H9 (cell line): ENCODE data around the gene PRPF18. TPM values are rescaled to one million over a fixed set of nuclear protein-coding genes. Genes with fewer than 3 reads are reported as not detected.

ENCODE experiments used
- DNase-seq: peaks from one replicate; pipeline ENCODE4 v3.0.0-alpha.2; 2017
- H2AFZ ChIP-seq: one replicate; pipeline ENCODE4 v1.6.1; 2013; ENCODE audit warnings: mild to moderate bottlenecking, low read length, control low read depth, moderate library complexity
- H2AK5ac ChIP-seq: 2 replicates; pipeline ENCODE4 v1.6.1; 2013; ENCODE audit warnings: low read length, control low read depth, mixed read lengths; ENCODE audit not compliant: insufficient read length
- H2BK120ac ChIP-seq: one replicate; pipeline ENCODE4 v1.6.1; 2013; ENCODE audit warnings: low read depth, mild to moderate bottlenecking, low read length, control low read depth, inconsistent platforms; ENCODE audit not compliant: poor library complexity, severe bottlenecking
- H2BK12ac ChIP-seq: 2 replicates; pipeline ENCODE4 v1.6.1; 2013; ENCODE audit warnings: low read length, control low read depth, mixed read lengths, low read depth; ENCODE audit not compliant: insufficient read length
- H2BK15ac ChIP-seq: 2 replicates; pipeline ENCODE4 v1.6.1; 2013; ENCODE audit warnings: low read depth, low read length, control low read depth
- H2BK20ac ChIP-seq: one replicate; pipeline ENCODE4 v1.6.1; 2013; ENCODE audit warnings: low read depth, mild to moderate bottlenecking, low read length, control low read depth, inconsistent platforms; ENCODE audit not compliant: poor library complexity, severe bottlenecking
- H2BK5ac ChIP-seq: 2 replicates; pipeline ENCODE4 v1.6.1; 2013; ENCODE audit warnings: low read length, control low read depth, mixed read lengths; ENCODE audit not compliant: insufficient read length
- H3K14ac ChIP-seq: 2 replicates; pipeline ENCODE4 v1.6.1; 2013; ENCODE audit warnings: low read length, control low read depth; ENCODE audit not compliant: insufficient read depth
- H3K18ac ChIP-seq: 2 replicates; pipeline ENCODE4 v1.6.1; 2013; ENCODE audit warnings: low read depth, mild to moderate bottlenecking, mixed read lengths, low read length, control low read depth; ENCODE audit not compliant: insufficient read length
- H3K23ac ChIP-seq: 2 replicates; pipeline ENCODE4 v1.6.1; 2013; ENCODE audit warnings: low read length, control low read depth, mixed read lengths, low read depth; ENCODE audit not compliant: insufficient read length
- H3K23me2 ChIP-seq: 2 replicates; pipeline ENCODE4 v1.6.1; 2013; ENCODE audit warnings: low read depth, mild to moderate bottlenecking, mixed read lengths, low read length, control low read depth; ENCODE audit not compliant: insufficient read length, poor library complexity, severe bottlenecking
- H3K27ac ChIP-seq: 2 replicates; pipeline ENCODE4 v1.5.1; 2013; ENCODE audit warnings: low read length, control low read depth, mixed read lengths, low read depth; ENCODE audit not compliant: insufficient read length
- H3K27me3 ChIP-seq: 2 replicates; pipeline ENCODE4 v1.6.1; 2013; ENCODE audit warnings: low read length, control low read depth, inconsistent platforms; ENCODE audit not compliant: insufficient read depth
- H3K4ac ChIP-seq: 2 replicates; pipeline ENCODE4 v1.6.1; 2013; ENCODE audit warnings: low read depth, mild to moderate bottlenecking, control low read depth, inconsistent platforms, low read length, moderate library complexity
- H3K4me1 ChIP-seq: 2 replicates; pipeline ENCODE4 v1.6.1; 2013; ENCODE audit warnings: low read length, control low read depth, inconsistent platforms; ENCODE audit not compliant: insufficient read depth
- H3K4me2 ChIP-seq: 2 replicates; pipeline ENCODE4 v1.6.1; 2013; ENCODE audit warnings: low read length, control low read depth, mixed read lengths; ENCODE audit not compliant: insufficient read length, insufficient read depth
- H3K56ac ChIP-seq: 2 replicates; pipeline ENCODE4 v1.6.1; 2013; ENCODE audit warnings: low read depth, mild to moderate bottlenecking, mixed read lengths, low read length, control low read depth; ENCODE audit not compliant: insufficient read length
- H3K79me1 ChIP-seq: 2 replicates; pipeline ENCODE4 v1.6.1; 2013; ENCODE audit warnings: low read depth, mild to moderate bottlenecking, moderate library complexity, low read length, control low read depth, inconsistent platforms; ENCODE audit not compliant: insufficient read depth, poor library complexity, severe bottlenecking
- H3K79me2 ChIP-seq: 2 replicates; pipeline ENCODE4 v1.6.1; 2013; ENCODE audit warnings: low read length, control low read depth, inconsistent platforms; ENCODE audit not compliant: insufficient read depth
- H3K9ac ChIP-seq: 2 replicates; pipeline ENCODE4 v1.6.1; 2013; ENCODE audit warnings: low read length, control low read depth, mixed read lengths; ENCODE audit not compliant: insufficient read length; ENCODE audit errors: extremely low read depth
- H3K9me3 ChIP-seq: one replicate; pipeline ENCODE4 v1.6.1; 2013; ENCODE audit warnings: low read depth, low read length, inconsistent platforms; ENCODE audit not compliant: control insufficient read depth
- H3T11ph ChIP-seq: one replicate; pipeline ENCODE4 v1.6.1; 2013; ENCODE audit warnings: mild to moderate bottlenecking, low read length, control low read depth, inconsistent platforms
- H4K20me1 ChIP-seq: one replicate; pipeline ENCODE4 v1.6.1; 2013; ENCODE audit not compliant: control insufficient read depth, insufficient read length, insufficient read depth
- H4K5ac ChIP-seq: 2 replicates; pipeline ENCODE4 v1.6.1; 2013; ENCODE audit warnings: low read depth, mild to moderate bottlenecking, mixed read lengths, low read length, control low read depth; ENCODE audit not compliant: insufficient read length
- H4K8ac ChIP-seq: replicated peaks from 2 replicates; pipeline ENCODE4 v1.6.1; 2013; ENCODE audit warnings: low read length, control low read depth, mixed read lengths, low read depth; ENCODE audit not compliant: insufficient read length
- H4K91ac ChIP-seq: 2 replicates; pipeline ENCODE4 v1.6.1; 2013; ENCODE audit warnings: low read depth, mild to moderate bottlenecking, moderate library complexity, mixed read lengths, low read length, control low read depth; ENCODE audit not compliant: insufficient read length
- H3K27ac Mint-ChIP-seq, 3 experiments: 2 replicates in 2 of 3; 3 replicates in 1 of 3; pipeline ENCODE4 v1.8.0; 2020 to 2021; ENCODE audit warnings: mixed read lengths in 3 of 3, mild to moderate bottlenecking in 1 of 3, moderate library complexity in 1 of 3
- H3K27me3 Mint-ChIP-seq: 2 replicates; pipeline ENCODE4 v1.8.0; 2021; ENCODE audit warnings: low read depth, mild to moderate bottlenecking, moderate library complexity, mixed read lengths
- H3K36me3 Mint-ChIP-seq, 3 experiments: 2 replicates in 2 of 3; 3 replicates in 1 of 3; pipeline ENCODE4 v1.8.0; 2020 to 2021; ENCODE audit warnings: low read depth in 3 of 3, mixed read lengths in 3 of 3; ENCODE audit not compliant: insufficient read depth in 1 of 3
- H3K4me1 Mint-ChIP-seq, 2 experiments: 2 replicates each; pipeline ENCODE4 v1.8.0; 2020; ENCODE audit warnings: mixed read lengths in 2 of 2
- H3K4me3 Mint-ChIP-seq, 2 experiments: 2 replicates in 1 of 2; 3 replicates in 1 of 2; pipeline ENCODE4 v1.8.0; 2020 to 2021; ENCODE audit warnings: mild to moderate bottlenecking in 2 of 2, mixed read lengths in 2 of 2, moderate library complexity in 1 of 2
- H3K9me3 Mint-ChIP-seq, 2 experiments: 2 replicates in 1 of 2; 3 replicates in 1 of 2; pipeline ENCODE4 v1.8.0; 2020; ENCODE audit warnings: mild to moderate bottlenecking in 2 of 2, mixed read lengths in 2 of 2, moderate library complexity in 1 of 2
- total RNA-seq: library from RNA; stranded (reverse); gene quantifications from 2 replicates; pipeline ENCODE4 v1.2.1, GENCODE V29; 2021
- TF ChIP-seq, protein P1 (sequence below): fragments of 200-600 bp; sonication (generic); conservative IDR thresholded peaks from 3 replicates; pipeline ENCODE4 v1.8.0; 2021; ENCODE audit warnings: antibody characterized with exemption, mild to moderate bottlenecking

The PRPF18 gene
- total RNA-seq, 1 experiment from 2014 or later: 17.1 TPM

DNA sequence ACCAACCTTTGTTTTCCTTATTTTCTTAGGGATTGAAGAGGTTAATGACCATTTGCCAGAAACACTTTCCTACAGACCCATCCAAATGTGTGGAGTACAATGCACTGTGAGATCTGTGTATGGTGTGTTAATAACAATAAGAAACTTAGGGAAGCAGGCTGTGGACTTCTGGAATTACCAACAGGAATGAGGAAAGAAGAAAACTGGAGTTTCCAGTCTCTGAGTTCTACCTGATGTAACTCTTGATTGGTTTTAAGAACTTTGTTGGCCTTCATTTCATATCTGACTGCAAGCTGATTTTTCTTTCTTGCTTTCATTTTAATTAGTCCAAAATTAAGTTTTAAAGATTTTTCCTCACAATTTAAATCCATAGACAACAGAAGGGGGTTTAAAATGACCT, 43.5 kb downstream of the PRPF18 start:
- Histone ChIP-seq H3K4me2 (no peak overlapping the region), H3K14ac (no peak overlapping the region), H2BK12ac (no peak overlapping the region), H2BK5ac (no peak overlapping the region), H3K27me3 (no peaks in the 10 kb centered on the region), H3K18ac (no peak overlapping the region), H3K23me2 (no peaks in the 10 kb centered on the region), H4K20me1 (no peaks in the 10 kb centered on the region), H2AK5ac (no peak overlapping the region), H3K79me1 (no peaks in the 10 kb centered on the region), H3K56ac (no peak overlapping the region), H3K79me2 (no peaks in the 10 kb centered on the region), H3K23ac (no peak overlapping the region), H4K8ac (no peak overlapping the region), H2BK20ac (no peak overlapping the region), H3K27ac (no peak overlapping the region), H3K9ac (no peak overlapping the region), H4K91ac (no peak overlapping the region), H4K5ac (no peak overlapping the region), H2BK15ac (no peak overlapping the region), H3T11ph (no peak overlapping the region), H2AFZ (no peak overlapping the region), H3K9me3 (no peaks in the 10 kb centered on the region), H3K4ac (no peak overlapping the region), H3K4me1 (peaks cover 5% of the 10 kb centered on the region), H2BK120ac (no peak overlapping the region)
- Mint-ChIP-seq H3K27ac (no peak overlapping the region), H3K9me3 (no peaks in the 10 kb centered on the region; a peak in 1 of 5 replicates), H3K4me1 (peaks cover 6 to 14% of the 10 kb centered on the region in 2 experiments; a peak in 3 of 4 replicates), H3K4me3 (no peak overlapping the region), H3K36me3 (peaks cover 0 to 6% (median 0%) of the 10 kb centered on the region in 3 experiments; a peak in 2 of 7 replicates), H3K27me3 (no peaks in the 10 kb centered on the region)
- DNase-seq: no peak
- TF ChIP-seq, protein P1, sequence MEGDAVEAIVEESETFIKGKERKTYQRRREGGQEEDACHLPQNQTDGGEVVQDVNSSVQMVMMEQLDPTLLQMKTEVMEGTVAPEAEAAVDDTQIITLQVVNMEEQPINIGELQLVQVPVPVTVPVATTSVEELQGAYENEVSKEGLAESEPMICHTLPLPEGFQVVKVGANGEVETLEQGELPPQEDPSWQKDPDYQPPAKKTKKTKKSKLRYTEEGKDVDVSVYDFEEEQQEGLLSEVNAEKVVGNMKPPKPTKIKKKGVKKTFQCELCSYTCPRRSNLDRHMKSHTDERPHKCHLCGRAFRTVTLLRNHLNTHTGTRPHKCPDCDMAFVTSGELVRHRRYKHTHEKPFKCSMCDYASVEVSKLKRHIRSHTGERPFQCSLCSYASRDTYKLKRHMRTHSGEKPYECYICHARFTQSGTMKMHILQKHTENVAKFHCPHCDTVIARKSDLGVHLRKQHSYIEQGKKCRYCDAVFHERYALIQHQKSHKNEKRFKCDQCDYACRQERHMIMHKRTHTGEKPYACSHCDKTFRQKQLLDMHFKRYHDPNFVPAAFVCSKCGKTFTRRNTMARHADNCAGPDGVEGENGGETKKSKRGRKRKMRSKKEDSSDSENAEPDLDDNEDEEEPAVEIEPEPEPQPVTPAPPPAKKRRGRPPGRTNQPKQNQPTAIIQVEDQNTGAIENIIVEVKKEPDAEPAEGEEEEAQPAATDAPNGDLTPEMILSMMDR: no peak
